ENCODE results near the gene MAN1C1. TPM values are rescaled to one million over a fixed set of nuclear protein-coding genes. Genes with fewer than 3 reads are reported as not detected.

MAN1C1 gene
- total RNA-seq, 1 donor from 2014 or later, result 5.4 TPM

DNA sequence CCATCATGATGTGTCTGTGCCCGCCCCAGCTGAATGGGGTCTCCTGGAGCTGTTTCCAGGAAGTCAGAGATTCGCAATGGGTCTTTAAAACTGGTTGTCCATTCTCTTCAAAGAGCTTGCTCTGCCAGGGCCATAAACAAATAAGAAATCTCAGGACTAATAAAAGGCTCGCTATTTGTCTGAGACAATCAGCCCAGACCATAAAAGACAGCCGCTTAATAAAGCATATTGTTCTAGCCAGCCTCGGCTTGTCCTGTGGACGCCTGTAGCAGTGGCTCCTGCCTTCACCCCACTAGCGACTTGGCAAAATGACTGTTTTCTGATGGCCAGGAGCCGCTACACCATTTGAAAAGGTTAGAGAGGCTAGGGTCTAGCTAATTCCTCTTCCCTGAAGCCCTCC, 162.8 kb downstream of the MAN1C1 start:
- Mint-ChIP-seq H3K27ac (ENCODE audit: unreplicated experiment) (no peak overlapping the region), H3K36me3 (ENCODE audit: unreplicated experiment) (peaks cover 4% of the 10 kb centered on the region), H3K27me3 (ENCODE audit: unreplicated experiment) (peaks cover 7% of the 10 kb centered on the region), H3K9me3 (ENCODE audit: unreplicated experiment) (peaks cover 5% of the 10 kb centered on the region), H3K4me3 (ENCODE audit: unreplicated experiment) (no peak overlapping the region), H3K4me1 (ENCODE audit: low read depth, unreplicated experiment) (peaks cover 31% of the 10 kb centered on the region)
- TF ChIP-seq, protein P1, sequence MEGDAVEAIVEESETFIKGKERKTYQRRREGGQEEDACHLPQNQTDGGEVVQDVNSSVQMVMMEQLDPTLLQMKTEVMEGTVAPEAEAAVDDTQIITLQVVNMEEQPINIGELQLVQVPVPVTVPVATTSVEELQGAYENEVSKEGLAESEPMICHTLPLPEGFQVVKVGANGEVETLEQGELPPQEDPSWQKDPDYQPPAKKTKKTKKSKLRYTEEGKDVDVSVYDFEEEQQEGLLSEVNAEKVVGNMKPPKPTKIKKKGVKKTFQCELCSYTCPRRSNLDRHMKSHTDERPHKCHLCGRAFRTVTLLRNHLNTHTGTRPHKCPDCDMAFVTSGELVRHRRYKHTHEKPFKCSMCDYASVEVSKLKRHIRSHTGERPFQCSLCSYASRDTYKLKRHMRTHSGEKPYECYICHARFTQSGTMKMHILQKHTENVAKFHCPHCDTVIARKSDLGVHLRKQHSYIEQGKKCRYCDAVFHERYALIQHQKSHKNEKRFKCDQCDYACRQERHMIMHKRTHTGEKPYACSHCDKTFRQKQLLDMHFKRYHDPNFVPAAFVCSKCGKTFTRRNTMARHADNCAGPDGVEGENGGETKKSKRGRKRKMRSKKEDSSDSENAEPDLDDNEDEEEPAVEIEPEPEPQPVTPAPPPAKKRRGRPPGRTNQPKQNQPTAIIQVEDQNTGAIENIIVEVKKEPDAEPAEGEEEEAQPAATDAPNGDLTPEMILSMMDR (IDR thresholded peaks at IDR 0.05; ENCODE audit: partially characterized antibody, unreplicated experiment), result no peak
- DNase-seq, result no peak

DNA sequence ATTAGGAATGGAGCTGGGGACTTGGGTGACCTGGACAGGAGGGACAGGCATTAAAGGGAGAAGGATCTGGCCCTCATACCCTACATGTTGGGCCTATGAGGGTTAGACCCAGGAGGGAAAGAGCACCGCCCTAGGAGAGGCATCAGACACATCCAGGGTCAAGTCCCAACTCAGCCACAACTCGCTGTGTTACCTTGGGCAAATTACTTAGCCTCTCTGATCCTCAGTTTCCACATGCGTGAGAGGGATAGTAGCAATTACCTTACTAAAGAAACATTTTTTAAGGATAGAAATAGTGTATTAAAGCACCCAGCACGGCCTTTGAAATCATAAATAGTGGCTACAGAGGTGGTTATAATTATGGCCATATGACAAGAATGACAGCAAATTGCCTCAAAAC, 163.3 kb downstream of the MAN1C1 start:
- peaks cover 4% of the 10 kb centered on the region for H3K36me3 Mint-ChIP-seq (ENCODE audit: unreplicated experiment)
- H3K27me3 Mint-ChIP-seq (ENCODE audit: unreplicated experiment), result peaks cover 7% of the 10 kb centered on the region
- H3K4me1 Mint-ChIP-seq (ENCODE audit: low read depth, unreplicated experiment), result peaks cover 32% of the 10 kb centered on the region
- no peak overlapping the region for H3K27ac Mint-ChIP-seq (ENCODE audit: unreplicated experiment)
- no peak overlapping the region for H3K4me3 Mint-ChIP-seq (ENCODE audit: unreplicated experiment)
- peaks cover 3% of the 10 kb centered on the region for H3K9me3 Mint-ChIP-seq (ENCODE audit: unreplicated experiment)
- TF ChIP-seq, protein P1 (IDR thresholded peaks at IDR 0.05; ENCODE audit: partially characterized antibody, unreplicated experiment), result no peak
- no peak for DNase-seq

DNA sequence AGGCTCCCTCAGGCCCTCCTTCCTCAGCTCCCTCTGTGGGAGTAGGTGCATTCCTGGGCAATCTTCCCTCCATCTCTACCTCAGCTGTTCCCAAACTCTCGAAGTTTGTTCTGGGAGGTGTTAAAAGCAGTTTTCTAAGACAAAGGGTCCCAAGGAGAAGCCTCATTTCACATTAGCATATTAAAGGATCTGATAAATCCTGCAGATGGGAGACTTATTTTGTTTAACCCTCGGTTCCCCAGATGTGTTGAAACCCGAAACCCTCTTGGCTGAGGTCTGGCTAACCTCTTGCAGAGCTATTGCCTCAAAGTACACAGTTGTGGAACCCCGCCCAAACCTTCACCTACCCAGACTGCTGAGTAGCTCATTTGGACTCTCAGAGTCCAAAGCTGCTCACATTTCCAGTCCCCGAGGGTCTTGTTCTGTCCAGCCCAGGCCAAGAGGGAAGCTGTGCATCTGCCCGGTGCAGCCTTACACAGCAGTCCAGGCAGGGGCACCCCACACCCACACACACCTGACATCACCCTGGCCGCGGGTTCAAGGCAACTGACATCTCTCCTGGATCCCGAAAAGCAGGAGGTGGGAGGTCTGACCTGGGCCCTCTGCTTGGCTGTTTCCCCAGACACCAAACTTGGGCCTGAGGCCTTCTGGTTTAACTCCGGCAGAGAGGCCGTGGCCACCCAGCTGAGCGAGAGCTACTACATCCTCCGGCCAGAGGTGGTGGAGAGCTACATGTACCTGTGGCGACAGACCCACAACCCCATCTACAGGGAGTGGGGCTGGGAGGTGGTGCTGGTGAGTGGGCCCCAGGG, 163.9 kb downstream of the MAN1C1 start:
- Mint-ChIP-seq H3K9me3 (ENCODE audit: unreplicated experiment) (peaks cover 3% of the 10 kb centered on the region), H3K36me3 (ENCODE audit: unreplicated experiment) (peaks cover 4% of the 10 kb centered on the region), H3K4me1 (ENCODE audit: low read depth, unreplicated experiment) (peaks cover 28% of the 10 kb centered on the region), H3K4me3 (ENCODE audit: unreplicated experiment) (no peak overlapping the region), H3K27ac (ENCODE audit: unreplicated experiment) (no peak overlapping the region), H3K27me3 (ENCODE audit: unreplicated experiment) (peaks cover 7% of the 10 kb centered on the region)
- DNase-seq, result no peak
- TF ChIP-seq, protein P1 (IDR thresholded peaks at IDR 0.05; ENCODE audit: partially characterized antibody, unreplicated experiment), result no peak

DNA sequence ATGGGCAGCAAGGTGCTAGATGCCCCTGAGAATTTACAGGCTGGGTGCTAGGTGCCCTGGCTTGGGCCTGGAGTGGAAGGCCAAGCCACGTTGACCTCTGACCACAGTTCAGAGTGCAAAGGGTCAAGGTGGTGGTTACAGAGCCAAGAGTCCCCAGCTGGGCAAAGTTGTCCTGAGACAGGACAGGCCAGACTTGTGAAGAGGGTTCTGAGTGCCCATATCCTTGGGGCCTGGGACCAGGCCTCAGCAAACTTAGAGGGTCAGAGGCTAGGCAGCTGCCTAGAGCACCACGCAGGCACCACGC, 164.5 kb downstream of the MAN1C1 start:
- Mint-ChIP-seq H3K36me3 (ENCODE audit: unreplicated experiment) (peaks cover 4% of the 10 kb centered on the region), H3K9me3 (ENCODE audit: unreplicated experiment) (peaks cover 3% of the 10 kb centered on the region), H3K27me3 (ENCODE audit: unreplicated experiment) (peaks cover 7% of the 10 kb centered on the region), H3K4me3 (ENCODE audit: unreplicated experiment) (no peak overlapping the region), H3K4me1 (ENCODE audit: low read depth, unreplicated experiment) (peaks cover 29% of the 10 kb centered on the region), H3K27ac (ENCODE audit: unreplicated experiment) (no peak overlapping the region)
- DNase-seq, result no peak
- TF ChIP-seq, protein P1 (IDR thresholded peaks at IDR 0.05; ENCODE audit: partially characterized antibody, unreplicated experiment), result no peak

DNA sequence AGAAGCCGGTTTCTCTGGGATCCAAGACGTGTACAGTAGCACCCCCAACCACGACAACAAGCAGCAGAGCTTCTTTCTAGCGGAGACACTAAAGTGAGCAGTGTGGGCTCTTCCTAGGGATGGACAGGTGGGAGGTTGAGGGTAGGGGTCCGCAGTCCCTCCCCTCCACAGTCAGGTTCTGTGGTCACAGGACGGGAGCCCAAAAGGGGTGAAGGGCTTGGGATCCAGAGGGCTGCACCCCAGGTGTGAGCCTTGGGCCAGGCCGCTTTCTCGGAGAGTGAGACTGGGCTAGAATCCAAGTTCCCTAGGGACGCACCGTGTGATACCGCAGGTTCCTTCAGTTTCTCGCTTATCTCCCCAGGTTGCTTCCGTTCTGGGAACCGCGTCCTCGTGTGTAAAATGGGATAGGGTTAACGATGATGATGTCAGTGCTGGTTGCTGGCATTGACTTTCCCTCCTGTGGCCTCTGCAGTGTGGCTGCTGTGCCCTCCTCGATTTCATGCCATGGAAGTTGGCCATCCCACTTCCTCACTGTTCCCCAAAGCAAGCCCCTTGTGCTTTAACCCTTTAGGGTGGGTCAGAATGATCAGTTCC, 166.1 kb downstream of the MAN1C1 start:
- Mint-ChIP-seq H3K36me3 (ENCODE audit: unreplicated experiment) (peaks cover 4% of the 10 kb centered on the region), H3K9me3 (ENCODE audit: unreplicated experiment) (peaks cover 3% of the 10 kb centered on the region), H3K4me3 (ENCODE audit: unreplicated experiment) (no peak overlapping the region), H3K4me1 (ENCODE audit: low read depth, unreplicated experiment) (peaks cover 32% of the 10 kb centered on the region), H3K27me3 (ENCODE audit: unreplicated experiment) (peaks cover 7% of the 10 kb centered on the region), H3K27ac (ENCODE audit: unreplicated experiment) (no peak overlapping the region)
- TF ChIP-seq, protein P1 (IDR thresholded peaks at IDR 0.05; ENCODE audit: partially characterized antibody, unreplicated experiment), result no peak
- no peak for DNase-seq
